GM18858 (cell line): ENCODE measurements around the gene SLC6A9.
A peak's percentile ranks its signal among the peaks of the same experiment; 100 is the strongest.

Experiments
- ATAC-seq: cut with Tn5 transposase; IDR thresholded peaks from one replicate; pipeline ENCODE4 v1.9.1; 2021; ENCODE audit not compliant: unreplicated experiment

SLC6A9 gene

GRCh38 chr1:43951021-43951985 is 80.0 kb downstream of the SLC6A9 start:
- ATAC-seq: no peak

GRCh38 chr1:43949678-43950077 is 81.6 kb downstream of the SLC6A9 start:
- no peak for ATAC-seq

- no peak for ATAC-seq
Observed at GRCh38 chr1:43947874-43948437, 83.3 kb downstream of the SLC6A9 start.

GRCh38 chr1:43947061-43947873 is 84.0 kb downstream of the SLC6A9 start:
- peak; percentile 20 for ATAC-seq
